Measurements from ENCODE around the gene RB1.

Gene RB1

DNA sequence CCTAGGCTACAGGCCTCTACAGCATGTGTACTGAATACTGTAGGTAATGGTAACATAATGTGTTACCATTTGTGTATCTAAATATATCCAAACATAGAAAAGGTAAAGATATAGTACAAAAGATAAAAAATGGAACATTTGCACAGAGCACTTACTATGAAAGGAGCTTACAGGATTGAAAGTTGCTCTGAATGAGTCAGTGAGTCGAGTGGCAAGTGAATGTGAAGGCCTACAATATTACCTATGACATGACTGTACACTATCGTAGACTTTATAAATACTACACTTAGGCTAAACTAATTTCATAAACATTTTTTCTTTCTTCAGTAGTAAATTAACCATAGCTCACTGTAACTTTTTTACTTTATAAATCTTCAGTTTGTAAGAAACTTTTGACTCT is 74.3 kb downstream of the RB1 start:
- TF ChIP-seq FOXP2 (optimal IDR thresholded peaks at IDR 0.05; ENCODE audit: borderline replicate concordance, extremely low read depth, extremely low read length, insufficient read depth) (no peak), SIN3A (IDR thresholded peaks at IDR 0.05; ENCODE audit: borderline replicate concordance, insufficient read depth, low read length) (no peak), POLR2AphosphoS5 (IDR thresholded peaks at IDR 0.05; ENCODE audit: low read depth, low read length) (no peak), TAF1 (IDR thresholded peaks at IDR 0.05; ENCODE audit: borderline replicate concordance, insufficient read depth, low read length) (no peak)
- TF ChIP-seq, protein P1, sequence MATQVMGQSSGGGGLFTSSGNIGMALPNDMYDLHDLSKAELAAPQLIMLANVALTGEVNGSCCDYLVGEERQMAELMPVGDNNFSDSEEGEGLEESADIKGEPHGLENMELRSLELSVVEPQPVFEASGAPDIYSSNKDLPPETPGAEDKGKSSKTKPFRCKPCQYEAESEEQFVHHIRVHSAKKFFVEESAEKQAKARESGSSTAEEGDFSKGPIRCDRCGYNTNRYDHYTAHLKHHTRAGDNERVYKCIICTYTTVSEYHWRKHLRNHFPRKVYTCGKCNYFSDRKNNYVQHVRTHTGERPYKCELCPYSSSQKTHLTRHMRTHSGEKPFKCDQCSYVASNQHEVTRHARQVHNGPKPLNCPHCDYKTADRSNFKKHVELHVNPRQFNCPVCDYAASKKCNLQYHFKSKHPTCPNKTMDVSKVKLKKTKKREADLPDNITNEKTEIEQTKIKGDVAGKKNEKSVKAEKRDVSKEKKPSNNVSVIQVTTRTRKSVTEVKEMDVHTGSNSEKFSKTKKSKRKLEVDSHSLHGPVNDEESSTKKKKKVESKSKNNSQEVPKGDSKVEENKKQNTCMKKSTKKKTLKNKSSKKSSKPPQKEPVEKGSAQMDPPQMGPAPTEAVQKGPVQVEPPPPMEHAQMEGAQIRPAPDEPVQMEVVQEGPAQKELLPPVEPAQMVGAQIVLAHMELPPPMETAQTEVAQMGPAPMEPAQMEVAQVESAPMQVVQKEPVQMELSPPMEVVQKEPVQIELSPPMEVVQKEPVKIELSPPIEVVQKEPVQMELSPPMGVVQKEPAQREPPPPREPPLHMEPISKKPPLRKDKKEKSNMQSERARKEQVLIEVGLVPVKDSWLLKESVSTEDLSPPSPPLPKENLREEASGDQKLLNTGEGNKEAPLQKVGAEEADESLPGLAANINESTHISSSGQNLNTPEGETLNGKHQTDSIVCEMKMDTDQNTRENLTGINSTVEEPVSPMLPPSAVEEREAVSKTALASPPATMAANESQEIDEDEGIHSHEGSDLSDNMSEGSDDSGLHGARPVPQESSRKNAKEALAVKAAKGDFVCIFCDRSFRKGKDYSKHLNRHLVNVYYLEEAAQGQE (IDR thresholded peaks at IDR 0.05; ENCODE audit: insufficient read depth in 1 of 2, low read depth in 2 of 2, low read length in 2 of 2), result no peak

DNA sequence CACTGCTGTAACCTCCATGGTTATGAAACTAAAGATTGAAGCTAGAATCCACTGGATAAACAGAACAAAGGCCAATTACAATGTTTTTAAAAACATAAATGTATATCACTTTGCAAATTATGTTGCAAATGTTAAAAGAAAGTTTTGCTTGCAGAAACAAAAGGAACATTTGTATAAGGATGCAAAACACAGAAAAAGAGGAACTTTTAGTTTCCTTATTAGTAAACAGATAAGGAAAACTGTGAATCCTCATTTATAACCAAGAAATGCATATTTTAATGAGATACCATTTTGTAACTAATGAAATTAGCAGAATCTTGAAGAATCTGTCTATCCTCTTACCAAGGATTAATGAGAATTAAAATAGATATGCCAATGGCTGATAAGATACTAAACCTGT is 77.0 kb downstream of the RB1 start:
- TF ChIP-seq SIN3A (IDR thresholded peaks at IDR 0.05; ENCODE audit: borderline replicate concordance, insufficient read depth, low read length) (no peak), POLR2AphosphoS5 (IDR thresholded peaks at IDR 0.05; ENCODE audit: low read depth, low read length) (no peak), TAF1 (IDR thresholded peaks at IDR 0.05; ENCODE audit: borderline replicate concordance, insufficient read depth, low read length) (no peak), FOXP2 (optimal IDR thresholded peaks at IDR 0.05; ENCODE audit: borderline replicate concordance, extremely low read depth, extremely low read length, insufficient read depth) (no peak)
- TF ChIP-seq, protein P1 (IDR thresholded peaks at IDR 0.05; ENCODE audit: insufficient read depth in 1 of 2, low read depth in 2 of 2, low read length in 2 of 2), result no peak

DNA sequence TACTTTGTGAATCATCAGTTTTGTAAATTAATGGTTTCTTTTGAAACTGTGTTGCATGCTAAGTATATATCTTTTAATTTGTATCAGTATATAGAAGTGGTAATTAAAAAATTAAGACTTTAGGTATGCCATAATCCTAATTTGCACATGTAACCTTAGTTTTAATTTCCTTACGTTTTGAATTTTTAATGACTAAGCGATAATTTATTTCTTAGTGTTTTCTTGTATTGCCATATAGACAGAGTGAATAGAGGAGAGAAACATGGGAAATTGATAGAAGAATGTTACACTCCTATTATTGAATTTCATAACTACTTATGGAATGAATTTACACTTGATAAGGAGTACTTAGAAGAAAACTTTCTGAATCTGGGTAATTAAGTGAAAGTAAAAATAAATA is 79.8 kb downstream of the RB1 start:
- TF ChIP-seq POLR2AphosphoS5 (IDR thresholded peaks at IDR 0.05; ENCODE audit: low read depth, low read length) (no peak), FOXP2 (optimal IDR thresholded peaks at IDR 0.05; ENCODE audit: borderline replicate concordance, extremely low read depth, extremely low read length, insufficient read depth) (no peak), TAF1 (IDR thresholded peaks at IDR 0.05; ENCODE audit: borderline replicate concordance, insufficient read depth, low read length) (no peak), SIN3A (IDR thresholded peaks at IDR 0.05; ENCODE audit: borderline replicate concordance, insufficient read depth, low read length) (no peak)
- TF ChIP-seq, protein P1 (IDR thresholded peaks at IDR 0.05; ENCODE audit: insufficient read depth in 1 of 2, low read depth in 2 of 2, low read length in 2 of 2), result no peak

DNA sequence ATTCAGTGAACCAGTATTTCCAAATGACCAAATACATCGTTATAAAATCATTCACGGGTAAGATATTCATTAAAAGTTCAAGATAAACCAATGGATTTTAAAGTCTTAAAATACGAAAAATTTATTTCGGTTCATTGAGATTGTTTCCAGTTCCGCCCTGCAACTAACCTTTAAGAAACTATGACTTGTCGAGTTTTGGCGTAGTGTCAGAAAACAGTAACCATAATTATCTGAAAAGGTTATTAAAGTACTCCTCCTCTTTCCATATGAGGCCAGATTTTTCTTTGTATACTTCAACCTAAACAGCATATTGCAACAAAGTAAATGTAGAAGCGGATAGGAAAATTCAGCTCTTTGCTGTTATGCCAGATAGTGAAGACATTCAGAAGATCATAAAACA is 83.3 kb downstream of the RB1 start:
- no peak for TF ChIP-seq FOXP2 (optimal IDR thresholded peaks at IDR 0.05; ENCODE audit: borderline replicate concordance, extremely low read depth, extremely low read length, insufficient read depth)
- TF ChIP-seq POLR2AphosphoS5 (IDR thresholded peaks at IDR 0.05; ENCODE audit: low read depth, low read length), result no peak
- no peak for TF ChIP-seq SIN3A (IDR thresholded peaks at IDR 0.05; ENCODE audit: borderline replicate concordance, insufficient read depth, low read length)
- no peak for TF ChIP-seq TAF1 (IDR thresholded peaks at IDR 0.05; ENCODE audit: borderline replicate concordance, insufficient read depth, low read length)

DNA sequence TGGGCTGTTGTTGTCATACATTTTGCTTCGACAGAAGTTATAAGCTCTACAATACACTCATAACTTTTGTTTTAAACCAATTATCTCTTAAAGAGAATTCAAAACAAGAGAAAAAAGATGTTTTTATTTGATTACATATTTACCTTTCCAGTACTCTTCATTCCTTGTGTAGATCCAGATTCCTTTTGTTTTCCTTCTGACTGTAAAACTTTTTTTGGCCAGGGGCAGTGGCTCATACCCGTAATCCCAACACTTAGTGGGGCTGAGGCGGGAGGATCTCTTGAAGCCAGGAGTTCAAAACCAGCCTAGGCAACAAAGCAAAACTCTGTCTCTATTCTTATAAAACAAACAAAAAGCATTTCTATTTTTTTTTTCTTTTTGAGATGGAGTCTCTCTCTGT is 87.7 kb downstream of the RB1 start:
- TF ChIP-seq TAF1 (IDR thresholded peaks at IDR 0.05; ENCODE audit: borderline replicate concordance, insufficient read depth, low read length) (no peak), FOXP2 (optimal IDR thresholded peaks at IDR 0.05; ENCODE audit: borderline replicate concordance, extremely low read depth, extremely low read length, insufficient read depth) (no peak)

DNA sequence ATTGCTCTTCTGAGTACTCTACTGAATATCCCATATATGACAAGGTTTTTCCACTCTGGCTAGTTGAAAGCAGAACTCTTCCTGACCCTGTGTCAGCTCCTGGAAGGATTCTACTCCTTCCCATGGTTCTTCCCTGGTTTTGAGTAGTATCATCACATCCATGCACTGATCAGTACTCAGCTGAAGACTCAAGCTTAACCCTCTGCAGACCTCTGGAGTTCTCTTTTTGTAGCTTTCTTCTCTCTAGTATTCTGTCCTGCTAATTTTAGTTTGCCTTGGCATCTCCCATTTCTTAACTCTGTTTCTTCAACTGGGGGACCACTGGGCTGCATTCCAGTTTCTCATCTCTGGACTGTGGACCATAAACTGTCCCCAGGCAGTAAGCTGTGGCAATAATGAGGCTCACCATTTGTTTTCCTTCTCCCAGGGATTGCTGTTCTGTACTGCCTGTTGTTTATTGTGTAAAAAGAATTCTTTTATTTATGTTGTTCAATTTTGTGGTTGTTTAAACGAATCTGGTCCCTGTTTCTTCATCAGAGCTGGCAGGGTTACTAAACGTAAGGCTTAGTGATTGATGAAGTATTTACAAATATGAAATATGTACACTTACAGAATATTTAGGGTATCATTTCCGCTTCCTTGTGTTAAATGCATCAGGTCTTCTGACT is 89.6 kb downstream of the RB1 start:
- TF ChIP-seq TAF1 (IDR thresholded peaks at IDR 0.05; ENCODE audit: borderline replicate concordance, insufficient read depth, low read length), result no peak
- TF ChIP-seq SIN3A (IDR thresholded peaks at IDR 0.05; ENCODE audit: borderline replicate concordance, insufficient read depth, low read length), result no peak
- no peak for TF ChIP-seq FOXP2 (optimal IDR thresholded peaks at IDR 0.05; ENCODE audit: borderline replicate concordance, extremely low read depth, extremely low read length, insufficient read depth)
- no peak for TF ChIP-seq POLR2AphosphoS5 (IDR thresholded peaks at IDR 0.05; ENCODE audit: low read depth, low read length)
- TF ChIP-seq, protein P1 (IDR thresholded peaks at IDR 0.05; ENCODE audit: insufficient read depth in 1 of 2, low read depth in 2 of 2, low read length in 2 of 2), result no peak

Measured in PFSK-1 (cell line).